ENCODE data around the gene ZNF804A. TPM values are rescaled to one million over a fixed set of nuclear protein-coding genes. Genes with fewer than 3 reads are reported as not detected.

The ZNF804A gene
- polyA plus RNA-seq, 4 donors, result 0.22 to 1.9 (median 0.55) TPM

GRCh38 chr2:184597571-184597991 lies 748 bp upstream of the ZNF804A start:
- Histone ChIP-seq H3K27me3 (ENCODE audit: control insufficient read depth in 3 of 3, insufficient read depth in 3 of 3, low read length in 3 of 3) (peaks cover 0 to 16% (median 0%) of the 10 kb centered on the region in 3 donors), H3K9me3 (ENCODE audit: control insufficient read depth in 2 of 2, insufficient read depth in 1 of 2, low read depth in 1 of 2, low read length in 1 of 2) (no peaks in the 10 kb centered on the region), H3K4me3 (ENCODE audit: low read depth in 1 of 3, low read length in 3 of 3) (peak overlapping the region; percentile 36 to 71 (median 63)), H3K27ac (ENCODE audit: low read depth in 1 of 3, low read length in 2 of 3) (peak overlapping the region in 2 of 3 donors; percentile 50 to 61), H3K4me1 (ENCODE audit: control insufficient read depth in 3 of 3, insufficient read depth in 2 of 3, low read depth in 1 of 3, low read length in 2 of 3) (no peaks in the 10 kb centered on the region), H3K36me3 (ENCODE audit: control insufficient read depth in 3 of 3, insufficient read depth in 2 of 3, low read depth in 1 of 3, low read length in 3 of 3) (no peaks in the 10 kb centered on the region)
- 2 to 6% (median 3%) methylated on average over 14 of the region's 14 CpGs for WGBS, 3 donors
- DNase-seq (peak; percentile 36 to 51), FAIRE-seq (no peak)

DNA sequence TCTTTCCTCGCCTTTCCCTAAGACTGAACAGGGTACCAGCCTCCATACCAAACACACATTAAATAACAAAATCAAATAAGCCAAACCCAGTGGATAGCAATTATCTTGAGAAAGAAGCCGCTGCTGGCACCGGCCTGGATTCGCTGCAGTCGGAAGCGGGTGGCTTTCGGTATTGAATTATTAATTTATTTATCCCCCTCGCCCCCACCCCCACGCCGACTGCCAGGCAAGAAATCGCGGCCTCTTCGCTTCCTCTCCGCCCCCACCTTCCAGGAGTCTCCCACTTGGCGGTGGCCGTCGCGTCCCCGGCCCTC lies 370 bp upstream of the ZNF804A start:
- Histone ChIP-seq H3K27ac (ENCODE audit: low read depth in 1 of 3, low read length in 2 of 3) (peak overlapping the region in 2 of 3 donors; percentile 50 to 61), H3K4me1 (ENCODE audit: control insufficient read depth in 3 of 3, insufficient read depth in 2 of 3, low read depth in 1 of 3, low read length in 2 of 3) (no peaks in the 10 kb centered on the region), H3K9me3 (ENCODE audit: control insufficient read depth in 2 of 2, insufficient read depth in 1 of 2, low read depth in 1 of 2, low read length in 1 of 2) (no peaks in the 10 kb centered on the region), H3K36me3 (ENCODE audit: control insufficient read depth in 3 of 3, insufficient read depth in 2 of 3, low read depth in 1 of 3, low read length in 3 of 3) (no peaks in the 10 kb centered on the region), H3K4me3 (ENCODE audit: low read depth in 1 of 3, low read length in 3 of 3) (peak overlapping the region; percentile 36 to 71 (median 63)), H3K27me3 (ENCODE audit: control insufficient read depth in 3 of 3, insufficient read depth in 3 of 3, low read length in 3 of 3) (peaks cover 0 to 16% (median 0%) of the 10 kb centered on the region in 3 donors)
- FAIRE-seq, result no peak
- 0 to 1% (median 0%) methylated on average over 18 to 19 of the region's 19 CpGs for WGBS, 3 donors
- DNase-seq, result no peak

GRCh38 chr2:184599054-184599871 lies 934 bp downstream of the ZNF804A start:
- H3K27ac ChIP-seq (ENCODE audit: low read depth in 1 of 3, low read length in 2 of 3), result peak overlapping the region in 2 of 3 donors; percentile 44 to 73
- H3K9me3 ChIP-seq (ENCODE audit: control insufficient read depth in 2 of 2, insufficient read depth in 1 of 2, low read depth in 1 of 2, low read length in 1 of 2), result no peaks in the 10 kb centered on the region
- DNase-seq, result peak; percentile 26 to 51
- FAIRE-seq, result no peak
- H3K36me3 ChIP-seq (ENCODE audit: control insufficient read depth in 3 of 3, insufficient read depth in 2 of 3, low read depth in 1 of 3, low read length in 3 of 3), result no peaks in the 10 kb centered on the region
- WGBS, 3 donors, result 24 to 37% (median 29%) methylated on average over 7 of the region's 7 CpGs
- peak overlapping the region in 2 of 3 donors; percentile 51 to 71 for H3K4me3 ChIP-seq (ENCODE audit: low read depth in 1 of 3, low read length in 3 of 3)
- H3K4me1 ChIP-seq (ENCODE audit: control insufficient read depth in 3 of 3, insufficient read depth in 2 of 3, low read depth in 1 of 3, low read length in 2 of 3), result no peaks in the 10 kb centered on the region
- H3K27me3 ChIP-seq (ENCODE audit: control insufficient read depth in 3 of 3, insufficient read depth in 3 of 3, low read length in 3 of 3), result peaks cover 0 to 16% (median 0%) of the 10 kb centered on the region in 3 donors

DNA sequence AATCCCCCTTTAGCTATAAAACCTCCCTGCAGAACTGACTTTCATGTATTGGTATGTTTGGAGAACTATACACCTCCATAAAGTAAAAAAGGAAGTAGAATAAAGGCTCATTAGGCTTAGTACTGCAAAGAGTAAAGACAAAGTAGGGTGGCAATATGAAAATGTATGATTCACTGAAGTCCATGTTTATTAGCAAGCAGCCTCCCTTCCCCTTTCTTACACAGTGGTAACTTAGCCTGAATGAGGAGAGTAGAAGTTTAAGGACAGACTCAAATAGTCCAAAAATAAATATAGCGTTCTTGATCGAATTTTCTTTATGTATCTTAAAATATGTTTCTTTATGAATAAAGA lies 1.5 kb downstream of the ZNF804A start:
- Histone ChIP-seq H3K27ac (ENCODE audit: low read depth in 1 of 3, low read length in 2 of 3) (peak overlapping the region in 2 of 3 donors; percentile 44 to 73), H3K4me3 (ENCODE audit: low read depth in 1 of 3, low read length in 3 of 3) (peak overlapping the region in 1 of 3 donors; percentile 51), H3K27me3 (ENCODE audit: control insufficient read depth in 3 of 3, insufficient read depth in 3 of 3, low read length in 3 of 3) (peaks cover 0 to 16% (median 0%) of the 10 kb centered on the region in 3 donors), H3K36me3 (ENCODE audit: control insufficient read depth in 3 of 3, insufficient read depth in 2 of 3, low read depth in 1 of 3, low read length in 3 of 3) (no peaks in the 10 kb centered on the region), H3K9me3 (ENCODE audit: control insufficient read depth in 2 of 2, insufficient read depth in 1 of 2, low read depth in 1 of 2, low read length in 1 of 2) (no peaks in the 10 kb centered on the region), H3K4me1 (ENCODE audit: control insufficient read depth in 3 of 3, insufficient read depth in 2 of 3, low read depth in 1 of 3, low read length in 2 of 3) (no peaks in the 10 kb centered on the region)
- DNase-seq, result no peak
- FAIRE-seq, result no peak
- WGBS, 3 donors, result 64 to 83% (median 72%) methylated on average over 2 of the region's 2 CpGs

DNA sequence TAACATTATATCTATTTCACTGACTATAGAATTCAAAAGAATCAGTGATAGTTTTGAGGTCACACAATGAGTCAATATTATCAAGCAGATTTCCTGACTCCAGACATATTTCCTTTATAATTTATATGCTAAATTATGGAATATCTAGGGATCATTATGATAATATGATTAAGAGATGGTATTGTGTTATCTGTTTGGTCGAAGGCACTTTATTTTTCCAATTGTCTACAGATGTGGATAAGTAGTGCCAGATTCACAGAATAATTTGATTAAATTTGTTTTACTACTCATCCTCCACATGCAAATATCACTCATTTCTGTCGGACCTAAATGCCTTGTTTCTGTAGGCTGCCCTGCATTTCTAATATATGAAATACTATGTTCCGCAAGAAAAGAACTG lies 4.4 kb downstream of the ZNF804A start:
- FAIRE-seq, result no peak

GRCh38 chr2:184610891-184611290 lies 12.6 kb downstream of the ZNF804A start:
- Histone ChIP-seq H3K36me3 (ENCODE audit: control insufficient read depth in 3 of 3, insufficient read depth in 2 of 3, low read depth in 1 of 3, low read length in 3 of 3) (no peaks in the 10 kb centered on the region), H3K27ac (ENCODE audit: low read depth in 1 of 3, low read length in 2 of 3) (no peak overlapping the region), H3K9me3 (ENCODE audit: control insufficient read depth in 2 of 2, insufficient read depth in 1 of 2, low read depth in 1 of 2, low read length in 1 of 2) (no peaks in the 10 kb centered on the region), H3K27me3 (ENCODE audit: control insufficient read depth in 3 of 3, insufficient read depth in 3 of 3, low read length in 3 of 3) (no peaks in the 10 kb centered on the region), H3K4me3 (ENCODE audit: low read depth in 1 of 3, low read length in 3 of 3) (no peak overlapping the region), H3K4me1 (ENCODE audit: control insufficient read depth in 3 of 3, insufficient read depth in 2 of 3, low read depth in 1 of 3, low read length in 2 of 3) (peaks cover 0 to 2% (median 0%) of the 10 kb centered on the region in 3 donors)
- FAIRE-seq (no peak), DNase-seq (peak in 1 of 2 donors; percentile 8)

More for the DNA sequence above, 4.4 kb downstream of the ZNF804A start:
- H3K4me1 ChIP-seq (ENCODE audit: control insufficient read depth in 3 of 3, insufficient read depth in 2 of 3, low read depth in 1 of 3, low read length in 2 of 3), result no peaks in the 10 kb centered on the region
- WGBS, 3 donors, result 77 to 91% (median 88%) methylated on average over 3 of the region's 3 CpGs
- no peaks in the 10 kb centered on the region for H3K36me3 ChIP-seq (ENCODE audit: control insufficient read depth in 3 of 3, insufficient read depth in 2 of 3, low read depth in 1 of 3, low read length in 3 of 3)
- H3K27me3 ChIP-seq (ENCODE audit: control insufficient read depth in 3 of 3, insufficient read depth in 3 of 3, low read length in 3 of 3), result peaks cover 0 to 9% (median 0%) of the 10 kb centered on the region in 3 donors
- no peak overlapping the region for H3K4me3 ChIP-seq (ENCODE audit: low read depth in 1 of 3, low read length in 3 of 3)
- DNase-seq, result no peak
- no peaks in the 10 kb centered on the region for H3K9me3 ChIP-seq (ENCODE audit: control insufficient read depth in 2 of 2, insufficient read depth in 1 of 2, low read depth in 1 of 2, low read length in 1 of 2)
- no peak overlapping the region for H3K27ac ChIP-seq (ENCODE audit: low read depth in 1 of 3, low read length in 2 of 3)

DNA sequence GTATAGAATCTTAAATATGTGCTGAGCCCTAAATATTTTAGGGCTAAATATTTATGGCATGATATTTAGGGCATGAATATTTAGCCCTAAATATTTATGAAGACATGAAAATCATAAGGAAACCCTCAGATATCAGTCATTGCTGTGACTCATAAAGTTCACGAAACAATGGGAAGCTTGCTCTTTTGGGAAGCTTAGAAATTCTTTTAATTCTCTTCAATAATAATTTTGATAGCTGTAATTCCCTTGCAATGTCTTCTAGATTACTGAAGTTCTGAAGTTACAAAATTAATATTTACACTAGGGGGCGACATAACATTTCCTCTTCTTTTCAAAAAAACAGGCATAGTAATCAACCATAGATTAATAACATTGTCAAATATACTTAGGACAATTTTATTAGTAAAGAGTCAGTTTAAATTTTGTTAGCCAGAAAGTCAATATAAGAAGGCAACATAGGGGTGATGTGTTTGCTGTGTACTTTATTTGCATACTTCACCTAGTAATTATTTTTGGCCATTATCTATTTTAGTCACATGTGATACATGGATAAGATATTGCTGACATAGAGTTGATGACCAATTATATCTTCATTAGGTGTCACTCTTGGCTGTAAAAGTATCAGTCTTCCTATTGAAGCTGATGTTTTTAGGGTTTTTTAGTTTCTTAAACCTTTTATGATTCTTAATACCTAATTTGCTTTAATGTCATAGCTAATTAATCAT lies 13.2 kb downstream of the ZNF804A start:
- H3K27me3 ChIP-seq (ENCODE audit: control insufficient read depth in 3 of 3, insufficient read depth in 3 of 3, low read length in 3 of 3), result no peaks in the 10 kb centered on the region
- no peak overlapping the region for H3K4me3 ChIP-seq (ENCODE audit: low read depth in 1 of 3, low read length in 3 of 3)
- peaks cover 0 to 2% (median 0%) of the 10 kb centered on the region in 3 donors for H3K4me1 ChIP-seq (ENCODE audit: control insufficient read depth in 3 of 3, insufficient read depth in 2 of 3, low read depth in 1 of 3, low read length in 2 of 3)
- H3K36me3 ChIP-seq (ENCODE audit: control insufficient read depth in 3 of 3, insufficient read depth in 2 of 3, low read depth in 1 of 3, low read length in 3 of 3), result no peaks in the 10 kb centered on the region
- FAIRE-seq (no peak), DNase-seq (peak; percentile 22 to 29)
- H3K27ac ChIP-seq (ENCODE audit: low read depth in 1 of 3, low read length in 2 of 3), result no peak overlapping the region
- 17 to 40% (median 34%) methylated on average over 2 of the region's 2 CpGs for WGBS, 3 donors
- no peaks in the 10 kb centered on the region for H3K9me3 ChIP-seq (ENCODE audit: control insufficient read depth in 2 of 2, insufficient read depth in 1 of 2, low read depth in 1 of 2, low read length in 1 of 2)

DNA sequence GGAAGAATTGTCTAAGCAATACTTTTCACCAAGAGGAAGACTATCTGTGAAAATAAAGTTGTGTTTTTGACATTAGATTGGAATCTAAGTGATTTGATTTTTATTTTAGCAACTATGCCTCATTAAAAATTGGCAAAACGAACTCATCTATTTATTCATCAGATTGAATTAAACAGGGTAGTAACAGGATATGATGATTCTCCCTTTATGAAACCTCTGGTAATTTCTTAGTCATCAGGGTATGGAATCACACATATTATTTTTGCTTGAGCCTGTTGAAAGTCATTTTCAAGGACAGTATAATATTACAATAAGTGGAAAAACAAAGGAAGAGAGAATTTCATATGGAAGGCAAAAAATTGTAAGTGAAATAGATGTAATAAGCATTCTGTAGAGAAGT lies 22.0 kb downstream of the ZNF804A start:
- no peak overlapping the region for H3K27ac ChIP-seq (ENCODE audit: low read depth in 1 of 3, low read length in 2 of 3)
- DNase-seq, result no peak
- no peak overlapping the region for H3K4me3 ChIP-seq (ENCODE audit: low read depth in 1 of 3, low read length in 3 of 3)
- no peaks in the 10 kb centered on the region for H3K9me3 ChIP-seq (ENCODE audit: control insufficient read depth in 2 of 2, insufficient read depth in 1 of 2, low read depth in 1 of 2, low read length in 1 of 2)
- no peaks in the 10 kb centered on the region for H3K36me3 ChIP-seq (ENCODE audit: control insufficient read depth in 3 of 3, insufficient read depth in 2 of 3, low read depth in 1 of 3, low read length in 3 of 3)
- H3K4me1 ChIP-seq (ENCODE audit: control insufficient read depth in 3 of 3, insufficient read depth in 2 of 3, low read depth in 1 of 3, low read length in 2 of 3), result no peaks in the 10 kb centered on the region
- H3K27me3 ChIP-seq (ENCODE audit: control insufficient read depth in 3 of 3, insufficient read depth in 3 of 3, low read length in 3 of 3), result no peaks in the 10 kb centered on the region
- no peak for FAIRE-seq
- 53 to 62% (median 56%) methylated on average over 1 of the region's 1 CpG for WGBS, 3 donors

Measured in small intestine (tissue), 7 donors.